NT2/D1 (cell line): Measurements from ENCODE around the gene ARHGEF6.

Source experiments
- DNase-seq: peaks from one replicate; pipeline ENCODE4 v3.0.0-alpha.2; 2011; ENCODE audit warnings: low read depth, low spot score
- H3K27me3 ChIP-seq: 2 replicates; pipeline ENCODE4 v1.6.0; 2011; ENCODE audit warnings: mild to moderate bottlenecking; ENCODE audit not compliant: insufficient read length, insufficient read depth
- H3K36me3 ChIP-seq: 2 replicates; pipeline ENCODE4 v1.6.1; 2011; ENCODE audit warnings: mild to moderate bottlenecking, low read length, mixed read lengths; ENCODE audit not compliant: insufficient read depth, insufficient read length
- H3K4me1 ChIP-seq: 2 replicates; pipeline ENCODE4 v1.5.1; 2011; ENCODE audit not compliant: insufficient read depth, insufficient read length
- H3K4me3 ChIP-seq: 2 replicates; pipeline ENCODE4 v1.5.1; 2011; ENCODE audit warnings: low read depth; ENCODE audit not compliant: insufficient read length
- H3K9ac ChIP-seq: 2 replicates; pipeline ENCODE4 v1.6.0; 2011; ENCODE audit warnings: low read depth; ENCODE audit not compliant: insufficient read length
- H3K9me3 ChIP-seq: 2 replicates; pipeline ENCODE4 v1.5.1; 2011; ENCODE audit warnings: mild to moderate bottlenecking, low read length; ENCODE audit not compliant: insufficient read depth
- SUZ12 ChIP-seq: IDR thresholded peaks from 2 replicates; pipeline ENCODE4 v1.6.1; 2011; ENCODE audit not compliant: insufficient read length, insufficient read depth; ENCODE audit errors: extremely low read depth
- YY1 ChIP-seq: IDR thresholded peaks from 2 replicates; pipeline ENCODE4 v1.6.1; 2011; ENCODE audit not compliant: insufficient read length, insufficient read depth
- ZNF274 ChIP-seq: IDR thresholded peaks from 2 replicates; pipeline ENCODE4 v1.6.1; 2011; ENCODE audit warnings: mild to moderate bottlenecking, low read depth, low read length

ARHGEF6 gene

DNA sequence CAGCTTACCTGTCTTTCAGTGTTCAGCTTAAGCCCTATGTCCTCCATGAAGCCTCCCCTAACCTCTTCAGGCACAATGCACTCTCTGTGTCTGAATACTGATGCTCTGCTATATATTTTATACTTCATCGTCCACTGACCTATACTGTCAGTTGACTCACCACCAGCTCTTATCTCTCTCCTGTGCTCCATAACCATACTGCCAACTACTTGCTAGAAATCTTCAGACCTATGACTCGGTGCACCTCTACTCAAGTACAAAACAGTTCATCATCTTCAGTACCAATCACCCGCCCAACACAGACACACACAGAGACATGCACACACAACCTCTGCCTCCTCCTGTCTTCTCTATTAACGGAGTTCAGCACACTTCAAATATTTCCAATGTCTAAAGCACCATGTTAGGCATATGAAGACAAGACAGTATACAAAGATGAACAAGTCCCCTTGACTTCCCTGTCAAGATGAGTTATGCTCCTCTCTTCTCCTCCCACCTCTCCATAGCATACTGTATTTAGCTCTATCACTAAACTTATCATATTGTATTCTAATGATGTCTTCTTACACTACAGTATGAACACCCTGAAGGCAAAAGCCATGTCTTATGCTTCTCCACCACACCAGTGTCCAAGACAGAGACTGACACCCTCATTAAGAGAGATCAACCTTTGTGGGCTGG is 42.5 kb downstream of the ARHGEF6 start:
- no peak for DNase-seq
- H3K36me3 ChIP-seq, result no peaks in the 10 kb centered on the region
- TF ChIP-seq ZNF274 (no peak), SUZ12 (no peak), YY1 (no peak)
- no peaks in the 10 kb centered on the region for H3K9me3 ChIP-seq
- H3K27me3 ChIP-seq, result no peaks in the 10 kb centered on the region
- no peak overlapping the region for H3K4me3 ChIP-seq
- H3K9ac ChIP-seq, result no peak overlapping the region
- H3K4me1 ChIP-seq, result no peaks in the 10 kb centered on the region

DNA sequence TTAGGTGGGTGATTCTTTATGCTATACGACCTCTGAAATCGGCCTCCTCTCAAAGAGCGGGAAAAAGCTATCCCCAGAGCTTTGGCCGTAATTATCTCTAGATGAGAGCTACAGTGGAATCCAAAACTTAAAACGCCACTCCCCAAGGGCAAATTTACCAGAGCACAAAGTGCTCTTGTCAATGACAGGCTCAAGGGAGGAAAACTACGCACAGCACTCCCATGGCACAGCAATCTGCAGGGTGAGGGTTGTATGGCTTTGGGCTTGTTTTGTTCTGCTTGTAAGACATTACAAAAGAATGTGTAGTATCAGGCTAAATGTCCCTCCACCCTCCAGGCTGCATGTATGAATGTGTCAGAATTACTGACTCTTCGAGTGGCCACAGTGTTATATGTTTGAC is 44.0 kb downstream of the ARHGEF6 start:
- Histone ChIP-seq H3K9ac (no peak overlapping the region), H3K27me3 (no peaks in the 10 kb centered on the region), H3K9me3 (no peaks in the 10 kb centered on the region), H3K4me3 (no peak overlapping the region), H3K36me3 (no peaks in the 10 kb centered on the region), H3K4me1 (no peaks in the 10 kb centered on the region)
- TF ChIP-seq ZNF274 (no peak), YY1 (no peak), SUZ12 (no peak)
- no peak for DNase-seq

DNA sequence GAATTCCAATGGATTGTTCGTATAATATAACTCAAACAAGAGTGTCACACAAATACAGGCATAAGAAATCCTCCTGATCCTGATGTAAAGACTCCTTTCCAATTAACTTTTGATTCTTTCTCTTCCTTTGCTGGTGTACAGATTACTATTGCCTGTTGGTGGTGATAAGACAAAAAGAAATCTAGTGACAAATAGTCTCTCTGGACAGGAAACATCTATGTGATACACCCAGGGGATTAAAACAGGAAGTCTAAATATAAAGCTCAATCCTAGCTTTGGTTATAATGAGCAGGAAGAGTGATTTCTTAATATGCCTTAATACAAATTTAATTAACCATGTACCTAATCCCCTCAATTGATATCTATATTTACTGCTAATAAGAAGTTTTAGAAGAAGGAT is 45.1 kb downstream of the ARHGEF6 start:
- Histone ChIP-seq H3K27me3 (no peaks in the 10 kb centered on the region), H3K36me3 (no peaks in the 10 kb centered on the region), H3K9ac (no peak overlapping the region), H3K9me3 (no peaks in the 10 kb centered on the region), H3K4me1 (no peaks in the 10 kb centered on the region), H3K4me3 (no peak overlapping the region)
- TF ChIP-seq SUZ12 (no peak), YY1 (no peak), ZNF274 (no peak)
- DNase-seq, result no peak

DNA sequence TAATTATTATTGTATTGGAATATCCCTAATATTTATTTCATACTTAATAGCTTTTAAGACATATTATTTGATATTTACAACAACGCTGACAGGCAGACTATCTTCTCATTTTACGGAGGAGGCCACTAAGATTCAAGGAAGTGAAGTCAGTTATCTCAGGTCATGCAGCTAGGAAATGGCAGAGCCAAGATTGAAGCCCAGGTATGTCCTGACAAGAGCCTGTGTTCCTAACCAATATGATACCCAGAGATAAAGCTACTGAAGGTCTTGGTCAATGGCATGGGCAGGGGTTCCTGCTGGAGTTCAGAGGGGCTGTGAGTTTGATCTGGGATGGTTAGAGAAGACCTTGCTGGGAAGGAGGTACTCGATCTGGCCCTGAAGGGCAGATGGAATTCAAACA is 47.1 kb downstream of the ARHGEF6 start:
- Histone ChIP-seq H3K9ac (no peak overlapping the region), H3K9me3 (no peaks in the 10 kb centered on the region), H3K36me3 (no peaks in the 10 kb centered on the region), H3K4me3 (no peak overlapping the region), H3K27me3 (no peaks in the 10 kb centered on the region), H3K4me1 (no peaks in the 10 kb centered on the region)
- DNase-seq, result no peak
- TF ChIP-seq SUZ12, result no peak
- no peak for TF ChIP-seq ZNF274
- TF ChIP-seq YY1, result no peak

DNA sequence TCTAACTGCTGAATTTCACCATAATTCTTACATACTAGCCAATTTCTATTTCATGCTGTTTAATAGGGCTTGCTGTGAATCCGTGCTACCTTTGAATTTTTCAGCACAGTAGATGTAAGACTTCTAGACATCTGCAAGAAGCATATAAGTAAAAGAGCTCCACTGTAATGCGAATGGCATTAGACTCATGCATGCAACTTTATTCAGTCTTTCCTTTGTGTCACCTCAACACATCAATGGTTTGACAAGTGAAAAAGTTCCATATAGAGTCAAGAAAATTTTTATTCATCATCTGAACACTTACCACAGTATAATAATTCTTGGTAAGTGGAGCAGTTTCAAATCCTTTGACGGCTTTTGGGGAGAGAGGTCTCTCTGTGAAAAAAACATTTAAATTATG is 48.9 kb downstream of the ARHGEF6 start:
- no peaks in the 10 kb centered on the region for H3K9me3 ChIP-seq
- H3K9ac ChIP-seq, result no peak overlapping the region
- no peaks in the 10 kb centered on the region for H3K4me1 ChIP-seq
- no peak for TF ChIP-seq ZNF274
- TF ChIP-seq YY1, result no peak
- TF ChIP-seq SUZ12, result no peak
- no peak for DNase-seq
- H3K4me3 ChIP-seq, result no peak overlapping the region
- H3K36me3 ChIP-seq, result no peaks in the 10 kb centered on the region
- H3K27me3 ChIP-seq, result no peaks in the 10 kb centered on the region

DNA sequence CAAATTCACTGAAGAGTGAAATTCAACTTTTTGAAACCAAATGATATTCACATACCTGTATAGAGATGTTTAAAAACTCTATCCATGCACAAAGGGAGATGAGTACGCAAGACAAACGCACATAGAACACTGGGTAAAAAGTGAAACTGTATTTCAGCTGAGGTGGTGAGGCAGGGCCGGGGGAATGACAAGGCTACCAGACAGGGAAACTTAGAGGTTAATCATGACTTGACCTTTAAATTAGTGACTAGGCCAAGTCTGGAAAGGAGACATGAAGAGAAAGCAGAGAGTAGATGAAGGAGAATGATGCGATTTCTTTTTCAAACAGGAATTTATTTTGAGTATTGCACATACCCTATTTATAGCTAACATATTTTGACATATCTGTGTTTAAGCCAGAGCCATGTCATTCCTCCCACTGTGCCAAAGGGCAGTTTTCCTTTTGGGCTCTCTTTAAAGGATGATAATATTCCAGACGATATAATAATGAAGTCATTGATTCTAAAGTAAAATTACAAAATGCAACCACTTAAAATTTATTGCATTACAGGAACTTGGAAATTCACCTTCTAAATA is 49.4 kb downstream of the ARHGEF6 start:
- Histone ChIP-seq H3K9me3 (no peaks in the 10 kb centered on the region), H3K27me3 (no peaks in the 10 kb centered on the region), H3K9ac (no peak overlapping the region), H3K4me1 (no peaks in the 10 kb centered on the region), H3K36me3 (no peaks in the 10 kb centered on the region), H3K4me3 (no peak overlapping the region)
- TF ChIP-seq ZNF274 (no peak), YY1 (no peak), SUZ12 (no peak)
- no peak for DNase-seq

DNA sequence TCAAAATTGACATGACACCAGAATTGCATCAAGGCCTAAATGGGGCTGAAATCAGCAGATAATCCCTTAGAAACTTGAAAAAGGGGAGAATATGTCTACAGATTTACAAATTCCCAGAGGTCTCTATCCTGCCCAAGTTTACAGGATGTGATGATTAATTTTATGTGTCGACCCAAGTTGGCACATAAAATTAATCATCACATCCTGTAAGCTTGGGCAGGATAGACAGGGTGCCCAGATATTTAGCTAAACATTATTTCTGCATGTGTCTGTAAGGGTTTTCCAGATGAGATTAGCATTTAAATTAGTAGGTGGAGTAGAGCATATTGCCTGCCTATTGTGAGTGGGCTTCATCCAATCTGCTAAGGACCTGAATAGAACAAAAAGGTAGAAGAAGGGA is 52.3 kb downstream of the ARHGEF6 start:
- Histone ChIP-seq H3K4me1 (no peaks in the 10 kb centered on the region), H3K4me3 (no peak overlapping the region), H3K9me3 (no peaks in the 10 kb centered on the region), H3K9ac (no peak overlapping the region), H3K36me3 (no peaks in the 10 kb centered on the region), H3K27me3 (no peaks in the 10 kb centered on the region)
- no peak for DNase-seq
- TF ChIP-seq SUZ12, result no peak
- TF ChIP-seq ZNF274, result no peak
- TF ChIP-seq YY1, result no peak
